Stimulated activated CD8-positive, alpha-beta memory T cell treated with anti-CD3 and anti-CD28 coated beads, Interleukin-7, amount 100 ng/mL, for 24 hours (primary cell): ENCODE results near the gene TBC1D22A.

Source experiments
- DNase-seq: peaks from one replicate; pipeline ENCODE4 v3.0.0-alpha.2; 2020; ENCODE audit warnings: low read depth

TBC1D22A gene

DNA sequence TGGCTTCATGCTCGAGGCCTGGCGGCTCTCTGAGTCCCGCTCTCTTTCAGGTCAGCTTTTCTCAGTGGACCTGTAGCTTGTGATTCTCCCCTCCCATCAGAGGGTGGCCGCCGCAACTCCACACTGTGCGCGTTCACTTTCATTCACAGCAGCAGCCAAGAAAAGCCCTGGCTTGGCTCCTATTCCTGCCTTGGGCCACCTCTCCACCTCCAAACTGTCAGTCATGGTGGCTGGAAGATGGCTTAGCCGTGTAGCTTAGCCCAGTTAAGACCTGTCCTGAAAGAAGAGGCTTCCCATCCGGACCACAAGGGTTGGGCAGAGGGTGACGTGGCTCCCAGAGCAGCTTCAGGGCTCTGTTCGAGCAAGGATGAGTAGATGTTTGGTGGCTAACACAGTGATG is 125.5 kb downstream of the TBC1D22A start:
- no peak for DNase-seq

DNA sequence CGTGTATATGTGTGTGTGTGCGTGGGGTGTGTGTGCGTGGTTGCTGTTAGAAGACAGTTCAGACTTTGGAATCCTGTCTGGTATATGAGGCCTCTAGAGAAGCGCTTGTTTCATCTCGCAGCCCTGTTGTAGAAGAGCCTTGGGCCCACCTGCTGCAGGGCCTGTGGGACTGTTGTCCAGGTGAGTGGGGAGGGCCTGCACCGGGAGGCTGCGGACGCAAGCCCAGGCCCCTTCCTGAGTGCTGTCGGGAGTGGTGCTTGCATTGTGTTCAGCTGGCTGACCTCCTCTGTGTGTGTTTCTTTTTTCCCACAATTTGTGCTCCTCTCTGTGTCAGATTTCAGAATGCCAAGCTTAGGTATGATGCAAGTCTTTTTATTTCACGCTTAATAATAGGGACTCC is 128.4 kb downstream of the TBC1D22A start:
- DNase-seq = no peak

DNA sequence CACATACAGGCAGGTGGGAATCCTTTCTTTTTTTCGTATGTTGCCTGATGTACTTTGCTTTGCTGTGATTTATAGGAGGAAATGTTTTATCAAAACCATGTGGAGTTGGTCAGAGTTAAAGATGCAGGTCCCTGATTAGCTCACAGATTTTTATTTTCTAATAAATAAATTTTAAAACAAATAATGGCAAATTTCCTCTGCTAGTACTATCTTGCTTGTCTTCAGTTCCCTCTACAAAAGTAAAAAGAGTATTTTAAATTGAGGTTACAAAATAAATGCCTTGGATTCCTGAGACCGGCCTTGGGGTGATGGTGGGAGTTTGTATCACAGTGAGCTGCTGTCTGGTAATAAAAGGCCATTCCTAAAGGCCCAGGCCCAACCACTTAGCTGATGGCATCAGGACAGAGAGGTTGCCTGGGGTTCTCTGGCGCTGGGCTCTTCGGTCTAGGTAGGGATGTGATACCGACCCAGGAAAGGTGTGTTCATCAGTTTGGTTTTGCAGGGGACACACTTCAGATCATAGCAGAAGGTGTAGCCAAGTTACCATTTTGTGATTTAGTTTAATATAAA is 129.0 kb downstream of the TBC1D22A start:
- no peak for DNase-seq

DNA sequence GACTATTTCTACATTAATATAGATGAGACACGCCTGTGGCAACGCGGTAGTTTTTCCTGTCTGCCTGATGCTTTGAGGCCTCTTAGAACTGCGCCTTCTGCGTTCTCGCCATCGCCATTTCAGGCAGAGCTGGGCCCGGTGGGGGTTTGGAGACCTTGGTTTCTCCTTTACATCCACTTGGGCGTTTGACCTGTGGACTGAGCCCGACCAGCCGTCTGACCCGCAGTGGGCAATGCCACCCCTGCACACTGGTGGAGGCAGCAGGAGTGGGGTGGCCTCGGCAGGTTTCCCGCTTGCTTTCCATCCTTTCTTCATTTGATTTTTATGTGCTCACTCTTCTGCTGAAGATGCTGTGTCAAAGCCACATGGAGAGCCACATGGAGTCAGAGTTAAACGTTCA is 130.4 kb downstream of the TBC1D22A start:
- no peak for DNase-seq

DNA sequence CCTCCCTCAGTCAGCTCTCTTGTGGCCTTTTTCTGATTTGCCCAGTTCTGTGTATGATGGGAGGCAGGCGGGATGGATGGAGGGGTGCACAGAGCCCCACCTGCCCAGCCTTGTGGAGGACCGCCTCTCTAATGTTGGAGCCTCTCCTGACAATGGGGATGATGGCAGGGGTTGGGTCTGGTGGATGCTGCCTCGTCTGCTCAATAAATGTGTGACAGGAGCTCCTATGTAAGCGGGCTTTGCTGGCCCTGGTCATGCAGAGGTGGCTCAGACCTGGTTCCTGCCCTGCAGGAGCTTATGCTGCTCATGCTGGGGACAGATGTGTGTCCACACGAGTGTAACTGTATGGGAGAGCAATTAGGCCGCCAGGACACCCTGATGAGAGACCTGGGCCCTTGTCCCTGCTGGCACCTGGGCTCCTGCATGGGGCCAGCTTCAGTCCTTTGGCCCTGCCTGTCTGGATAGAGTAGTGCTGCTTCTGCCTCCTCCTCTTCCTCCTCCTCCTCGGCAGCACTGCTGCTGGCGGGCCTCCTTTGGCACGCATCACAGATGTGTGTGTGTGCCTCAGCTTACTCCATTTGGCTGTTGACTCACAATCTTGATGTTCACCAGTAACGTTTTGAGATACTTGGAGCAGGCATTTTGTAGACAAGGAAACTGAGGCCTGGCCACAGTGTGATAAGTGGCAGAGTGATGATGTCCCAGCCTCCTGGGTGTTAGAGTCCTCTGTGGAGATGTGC is 131.0 kb downstream of the TBC1D22A start:
- DNase-seq = no peak

DNA sequence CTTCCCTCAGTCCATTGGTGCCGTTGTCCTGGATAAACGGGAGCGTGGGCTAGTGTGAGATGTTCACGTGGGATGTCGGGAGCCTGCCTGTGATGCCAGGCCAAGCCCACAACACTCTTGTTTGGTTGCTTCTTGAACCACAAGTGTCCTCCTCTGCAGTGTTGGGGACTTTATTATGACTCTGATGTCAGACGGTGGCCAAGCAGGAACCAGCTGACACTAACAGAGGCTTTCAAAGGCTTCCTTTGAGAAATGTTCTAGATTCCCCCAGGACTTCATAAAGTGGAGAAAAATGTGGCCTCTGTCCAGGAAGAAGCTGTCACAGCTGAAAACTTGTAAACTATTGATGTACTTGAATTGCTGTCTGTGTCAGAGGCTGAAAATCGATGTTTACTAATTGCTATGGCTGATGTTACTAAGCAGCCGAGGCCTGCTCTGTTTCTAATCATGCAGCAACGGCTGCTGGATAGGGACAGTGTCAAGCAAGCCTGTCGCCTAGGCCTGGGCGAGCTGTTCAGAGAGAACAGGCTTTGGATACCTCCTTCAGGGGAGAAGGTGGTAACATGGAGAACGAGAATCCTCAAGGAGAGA is 131.7 kb downstream of the TBC1D22A start:
- DNase-seq = no peak

DNA sequence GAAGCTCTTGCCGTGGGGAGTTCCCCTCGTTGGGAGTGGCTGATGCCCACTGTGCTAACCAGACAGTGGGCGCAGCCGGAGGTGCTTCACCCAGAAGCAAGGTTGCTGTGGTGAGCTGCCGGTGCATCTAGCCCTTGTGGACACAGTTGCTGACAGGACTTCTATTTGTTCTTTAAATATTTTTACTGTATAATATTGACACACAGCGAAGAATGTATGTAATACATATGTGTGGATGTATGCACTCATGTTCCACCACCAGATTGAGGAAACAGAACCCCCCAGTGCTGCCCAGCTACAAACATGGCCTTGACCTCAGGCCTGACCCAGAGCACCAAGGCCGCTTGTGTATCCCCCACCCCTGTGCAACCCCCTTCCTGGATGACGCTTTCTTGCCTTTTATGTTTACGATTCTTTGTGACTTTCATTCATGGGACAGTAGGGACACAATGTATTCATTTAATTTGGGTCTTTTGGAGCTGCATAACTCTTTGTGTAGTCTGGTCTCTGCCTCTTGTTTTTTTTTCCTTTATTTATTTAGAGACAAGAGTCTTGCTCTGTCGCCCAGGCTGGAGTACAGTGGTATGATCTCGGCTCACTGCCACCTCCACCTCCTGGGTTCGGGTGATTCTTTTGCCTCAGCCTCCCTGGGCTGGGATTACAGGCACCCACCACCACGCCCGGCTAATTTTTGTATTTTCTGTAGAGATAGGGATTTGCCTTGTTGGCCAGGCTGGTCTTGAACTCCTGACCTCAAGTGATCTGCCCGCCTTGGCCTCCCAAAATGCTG is 132.6 kb downstream of the TBC1D22A start:
- no peak for DNase-seq

DNA sequence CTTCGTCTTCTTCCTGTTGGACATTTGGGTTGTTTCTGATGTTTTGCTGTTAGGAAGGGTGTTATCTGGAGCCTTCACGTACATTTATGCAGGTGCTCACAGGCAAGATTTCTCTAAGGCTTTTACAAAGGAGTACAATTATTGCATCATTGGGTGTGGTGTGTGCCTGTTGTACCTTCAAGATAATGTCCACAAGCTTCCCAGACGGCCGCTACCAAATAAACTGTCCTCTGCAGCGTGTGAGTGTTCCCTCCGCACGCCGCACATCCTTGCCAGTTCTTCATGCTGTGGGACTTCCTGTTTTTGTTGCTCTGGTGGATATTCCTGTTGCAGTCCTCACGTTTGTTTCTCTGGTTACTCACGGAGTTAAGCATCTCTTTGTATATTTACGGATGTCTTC is 133.3 kb downstream of the TBC1D22A start:
- DNase-seq = no peak

DNA sequence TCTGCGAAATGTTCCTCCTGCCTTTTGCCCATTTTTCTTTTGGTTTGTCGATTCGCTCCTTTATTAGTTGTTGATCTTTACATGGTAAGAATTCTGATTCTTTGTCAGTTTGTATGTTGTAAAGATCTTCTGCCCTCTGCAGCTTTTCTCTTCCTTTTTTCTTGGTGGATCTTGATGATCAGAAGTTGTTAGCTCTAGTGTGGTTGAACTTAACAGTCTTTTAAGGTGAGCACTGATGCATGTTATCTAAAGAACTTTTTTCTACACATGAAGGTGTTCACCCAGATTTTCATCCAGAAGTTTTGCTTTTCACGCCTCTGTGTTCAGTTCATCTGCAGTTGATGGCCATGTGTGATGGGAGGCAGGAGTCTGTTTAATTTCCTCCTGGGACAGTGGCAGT is 133.7 kb downstream of the TBC1D22A start:
- no peak for DNase-seq

DNA sequence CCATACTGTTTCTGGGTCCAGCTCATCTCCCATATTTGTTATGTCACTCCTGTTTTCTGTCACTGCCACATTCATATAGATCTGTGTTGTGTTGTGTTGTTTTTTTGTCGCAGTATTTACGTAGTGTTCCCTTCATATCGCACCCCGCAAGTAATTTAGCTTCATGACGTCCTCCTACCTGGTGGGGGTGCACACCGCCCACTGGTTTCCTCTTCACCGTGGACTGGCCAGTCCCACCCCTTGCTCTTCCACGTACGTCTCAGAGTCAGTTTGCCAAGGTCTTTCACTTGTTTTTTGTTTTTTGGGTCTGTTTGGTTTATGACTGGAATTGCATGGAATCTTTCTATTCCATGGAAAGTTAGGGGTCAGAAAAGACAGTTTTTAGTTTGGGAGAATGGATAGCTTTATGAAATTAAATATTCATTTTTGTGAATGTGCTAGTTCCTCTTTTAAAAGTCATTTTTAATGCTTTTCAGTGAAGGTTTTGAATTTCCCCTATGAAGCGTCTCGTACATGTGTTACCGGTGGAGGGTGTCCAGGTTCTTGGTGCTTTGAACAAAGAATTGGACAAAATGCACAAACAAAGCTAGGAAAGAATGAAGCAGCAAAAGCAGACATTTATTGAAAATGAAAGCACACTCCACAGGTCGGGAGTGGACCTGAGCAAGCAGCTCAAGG is 134.3 kb downstream of the TBC1D22A start:
- DNase-seq = no peak

DNA sequence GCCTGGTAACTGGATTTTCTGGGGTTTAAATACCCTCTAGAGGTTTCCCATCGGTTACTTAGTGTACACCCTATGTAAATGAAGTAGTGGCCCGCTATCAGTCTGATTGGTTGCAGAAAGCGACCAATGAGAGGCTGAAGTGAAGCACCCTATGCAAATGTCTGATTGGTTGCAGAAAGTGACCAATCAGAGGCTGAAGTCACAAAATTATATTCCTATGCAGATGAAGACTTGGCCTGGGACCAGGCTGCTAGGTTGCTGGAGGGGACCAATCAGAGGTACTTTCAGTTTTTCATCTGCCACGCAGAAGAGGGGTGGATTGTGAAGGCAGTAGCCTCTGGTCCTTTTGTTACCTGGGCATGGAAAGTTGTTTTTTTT is 134.8 kb downstream of the TBC1D22A start:
- DNase-seq = no peak

DNA sequence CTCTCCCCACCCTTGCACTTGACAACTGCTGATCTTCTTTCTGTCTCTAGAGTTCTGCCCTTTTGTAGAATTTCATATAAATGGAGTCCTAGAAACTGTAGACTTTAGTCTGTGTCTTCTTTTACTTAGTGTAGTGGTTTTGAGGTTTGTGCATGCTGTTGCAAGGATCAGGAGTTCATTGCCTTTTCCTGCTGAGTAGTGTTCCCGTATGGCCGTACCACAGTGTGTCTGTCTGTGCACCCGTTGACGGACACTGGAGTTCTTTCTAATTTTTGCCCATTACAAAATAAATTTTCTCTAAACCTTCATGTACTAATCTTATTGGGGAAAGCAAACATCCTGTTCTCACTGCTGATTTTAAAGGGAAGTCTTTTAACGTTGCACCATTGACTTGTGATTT is 138.1 kb downstream of the TBC1D22A start:
- DNase-seq = no peak

DNA sequence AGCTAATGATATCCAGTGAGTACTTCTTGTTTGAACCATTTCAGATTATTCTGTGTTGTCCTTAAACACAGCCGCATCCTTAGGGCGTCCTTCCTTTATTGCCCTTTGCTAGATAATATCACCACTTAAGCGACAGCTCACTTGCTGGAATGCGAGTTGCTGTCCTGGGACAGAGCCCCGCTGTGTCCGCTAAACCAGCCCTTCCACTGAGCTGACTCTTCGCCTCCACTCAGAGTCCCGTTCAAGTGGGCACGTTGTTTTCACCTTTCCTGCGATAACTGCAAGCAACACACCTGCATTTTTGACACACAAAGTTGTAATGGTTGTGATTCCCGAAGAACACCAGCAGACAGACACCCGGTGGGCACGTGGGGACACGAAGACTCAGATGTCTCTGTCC is 140.0 kb downstream of the TBC1D22A start:
- no peak for DNase-seq

DNA sequence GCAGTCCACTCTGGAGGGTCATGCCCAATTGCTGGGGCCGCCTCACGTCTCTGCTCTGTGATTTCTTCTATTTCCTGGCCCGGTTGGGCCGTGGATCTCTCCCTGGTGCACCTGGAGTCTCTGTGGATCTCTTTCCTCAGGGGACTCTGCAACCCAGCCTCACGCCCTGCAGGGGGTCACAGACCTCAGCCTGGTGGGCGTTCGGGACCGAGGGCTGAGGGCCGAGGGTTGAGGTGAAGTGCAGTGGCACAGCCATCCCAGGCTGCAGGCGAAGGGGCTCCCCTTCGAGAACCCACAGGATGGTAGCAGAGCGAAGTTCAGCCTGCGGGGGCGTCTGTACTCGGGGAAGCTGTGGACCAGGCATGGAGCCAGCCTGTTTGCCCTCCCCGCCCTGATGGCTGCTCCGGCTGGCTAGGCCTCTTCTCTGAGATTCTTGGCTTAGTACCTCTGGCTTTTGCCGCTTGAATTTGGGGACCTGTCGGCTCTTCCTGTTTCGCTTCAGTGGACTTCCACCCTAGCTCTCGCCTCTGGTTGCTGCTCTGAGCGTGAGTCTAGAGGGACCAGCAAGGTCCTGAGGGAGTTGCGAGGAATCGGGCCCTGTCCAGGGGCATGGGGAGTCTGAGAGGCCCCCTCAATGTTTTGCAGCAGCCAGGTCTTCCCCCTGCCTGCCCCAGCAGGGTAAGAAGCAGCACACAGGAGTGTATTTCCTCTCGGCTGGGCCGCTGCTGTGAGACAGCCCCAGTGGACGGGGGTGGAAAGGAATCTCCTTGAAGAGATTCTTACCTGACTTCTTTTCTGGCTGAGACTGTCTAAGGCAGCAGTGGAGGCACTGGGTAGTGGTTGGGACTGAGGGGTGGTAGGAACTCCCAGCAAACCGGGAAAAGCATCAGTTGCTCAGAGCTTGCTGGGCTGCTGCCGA is 140.8 kb downstream of the TBC1D22A start:
- no peak for DNase-seq

DNA sequence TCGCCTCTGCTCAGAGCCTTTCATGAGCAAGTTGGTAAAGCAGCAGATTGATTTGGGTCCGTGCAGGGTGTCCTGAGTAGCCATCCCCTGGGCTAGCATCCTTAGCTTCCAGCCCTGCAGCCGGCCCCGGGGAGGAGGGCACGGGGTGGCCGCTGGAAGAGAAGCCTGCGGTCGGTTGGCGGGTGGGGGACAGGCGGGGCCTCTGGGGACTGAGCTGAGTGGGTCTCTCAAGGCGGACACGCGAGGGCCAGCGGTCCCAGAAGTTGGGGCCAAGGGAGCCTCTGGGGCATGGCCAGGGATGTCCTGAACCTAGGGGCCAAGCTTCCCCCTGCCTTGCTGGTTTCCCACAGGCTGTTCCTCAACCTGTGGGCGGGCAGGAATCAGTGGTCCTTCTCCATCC is 143.0 kb downstream of the TBC1D22A start:
- DNase-seq = no peak

DNA sequence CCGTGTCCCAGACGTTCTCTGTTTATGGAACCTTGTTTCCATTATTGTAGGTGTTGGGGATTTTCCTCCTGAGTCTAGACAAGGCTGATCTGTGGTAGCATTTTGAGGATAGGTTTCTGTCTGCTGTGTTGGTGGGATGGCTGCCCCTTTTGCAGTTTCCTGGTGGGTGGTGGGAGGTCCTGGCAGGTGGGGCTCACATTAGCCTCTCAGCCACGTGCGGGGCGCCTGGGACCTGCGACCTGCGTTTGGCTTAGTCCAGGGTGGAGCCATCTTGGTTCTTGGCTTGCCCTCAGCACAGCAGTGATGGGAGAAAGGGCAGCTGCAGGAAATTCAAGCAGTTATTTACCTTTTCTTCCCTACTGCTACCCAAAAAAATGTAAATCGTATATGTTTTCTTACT is 143.4 kb downstream of the TBC1D22A start:
- no peak for DNase-seq

DNA sequence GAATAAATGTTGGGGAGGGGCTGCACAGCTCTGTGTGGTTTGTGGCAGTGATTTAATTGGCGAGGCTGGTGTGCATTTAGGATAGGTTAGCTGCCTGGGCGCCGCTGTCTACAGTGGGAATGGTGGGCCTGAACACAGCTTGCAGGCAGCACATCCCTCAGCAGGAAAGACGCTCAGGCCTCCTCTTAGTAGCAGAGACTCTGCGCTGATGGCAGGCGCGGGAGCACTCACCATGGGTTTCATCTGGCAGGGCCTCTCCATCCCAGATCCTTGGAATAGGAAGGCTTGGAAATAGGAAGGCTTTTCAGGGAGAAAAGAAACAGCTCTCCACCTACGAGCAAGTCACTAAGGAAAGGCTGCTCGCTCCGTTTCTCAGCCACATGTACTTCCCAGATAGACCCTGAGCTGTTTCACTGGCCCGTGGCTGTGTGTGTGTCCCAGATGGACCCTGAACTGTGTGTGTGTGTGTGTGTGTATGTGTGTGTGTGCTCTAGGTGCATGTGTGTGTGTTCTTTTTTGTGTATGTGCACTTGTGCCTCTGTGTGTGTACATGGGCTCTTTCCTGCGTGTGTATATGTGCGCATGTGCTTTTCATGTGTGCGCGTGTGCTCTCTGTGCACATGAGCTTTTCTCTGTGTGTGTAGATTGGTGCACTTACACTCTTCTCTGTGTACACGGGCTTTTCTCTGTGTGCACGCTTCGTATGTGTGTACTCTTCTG is 144.0 kb downstream of the TBC1D22A start:
- no peak for DNase-seq

DNA sequence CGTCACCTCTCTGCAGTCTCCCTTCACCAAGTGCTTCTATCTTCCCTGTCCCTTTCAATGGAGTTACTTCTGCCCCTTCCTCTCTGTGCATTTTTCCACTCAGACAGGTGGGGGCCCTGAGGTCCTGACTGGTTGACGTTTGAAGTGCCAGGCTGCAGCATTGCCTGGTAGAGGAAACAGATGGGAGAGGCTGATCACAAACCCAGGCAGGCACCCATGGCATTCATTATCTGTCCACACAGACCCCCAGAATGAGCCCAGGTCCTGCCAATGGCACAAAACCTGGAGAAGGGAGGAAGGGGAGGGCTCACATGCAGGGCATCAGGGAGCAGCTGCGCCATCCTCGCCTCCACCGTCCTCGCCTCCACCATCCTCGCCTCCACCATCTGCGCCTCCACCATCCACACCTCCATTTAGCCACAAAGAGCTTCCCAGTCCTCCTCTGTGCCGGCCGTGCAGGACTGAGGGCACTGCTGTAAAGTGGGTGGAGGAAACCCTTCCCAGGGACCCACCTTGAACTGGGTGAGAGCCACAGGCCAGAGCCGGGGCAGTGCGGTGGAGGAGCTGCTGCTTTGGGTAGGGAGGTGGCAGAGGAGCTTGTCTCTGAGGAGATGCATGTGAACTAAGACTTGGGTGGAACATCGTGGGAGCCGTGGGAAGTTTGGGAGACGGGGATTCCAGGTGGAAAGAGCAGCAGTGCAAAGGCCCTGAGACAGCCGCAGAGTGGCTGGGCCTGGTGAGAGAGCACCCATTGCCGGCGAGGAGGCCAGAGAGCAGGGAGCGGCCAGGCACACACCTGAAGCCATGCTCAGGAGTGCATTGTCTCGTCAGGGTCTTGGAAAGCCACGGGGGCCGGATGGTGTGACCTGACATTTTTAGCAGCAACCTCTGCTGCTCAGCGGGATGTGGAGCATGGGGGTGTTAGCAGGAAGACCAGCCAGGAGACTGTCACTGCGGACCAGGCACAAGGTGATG is 145.1 kb downstream of the TBC1D22A start:
- DNase-seq = no peak

DNA sequence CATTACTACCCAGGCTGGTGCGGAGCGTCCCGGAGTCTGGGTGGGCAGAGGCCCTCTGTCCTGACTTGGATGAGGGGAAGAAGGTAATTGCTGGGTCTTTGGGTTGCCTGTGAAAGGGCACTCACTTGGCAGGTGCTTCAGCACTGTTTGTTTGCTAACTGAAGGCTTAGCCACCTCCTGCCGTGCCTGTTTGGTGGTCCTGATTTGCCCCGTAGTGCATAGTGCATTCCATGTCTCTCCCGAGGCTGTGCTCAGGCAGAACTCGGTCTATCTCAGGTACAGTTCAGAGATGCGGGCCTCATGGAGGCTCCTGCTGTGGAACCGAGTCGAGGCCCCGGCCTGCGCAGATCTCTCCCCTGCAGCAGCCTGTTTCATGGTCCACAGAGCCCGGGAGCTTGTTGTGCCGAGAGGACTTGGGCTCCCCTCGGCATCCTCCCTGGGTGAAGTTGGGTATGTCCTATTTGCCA is 146.2 kb downstream of the TBC1D22A start:
- no peak for DNase-seq
